Colon (tissue), 2 donors: Measurements from ENCODE around the gene SBK3.
"Not testable (repeated sequence)": the region's sequence is repeated elsewhere in the genome, so short reads cannot be mapped to it uniquely, and the experiment has no call there.

Experiments
- FAIRE-seq: peaks from 2 replicates; lab custom pipeline; 2012; peaks lifted over from hg19 to GRCh38; lab: Jason Lieb, UNC
- donor health status: control.
- donor health status: control.

SBK3 gene

DNA sequence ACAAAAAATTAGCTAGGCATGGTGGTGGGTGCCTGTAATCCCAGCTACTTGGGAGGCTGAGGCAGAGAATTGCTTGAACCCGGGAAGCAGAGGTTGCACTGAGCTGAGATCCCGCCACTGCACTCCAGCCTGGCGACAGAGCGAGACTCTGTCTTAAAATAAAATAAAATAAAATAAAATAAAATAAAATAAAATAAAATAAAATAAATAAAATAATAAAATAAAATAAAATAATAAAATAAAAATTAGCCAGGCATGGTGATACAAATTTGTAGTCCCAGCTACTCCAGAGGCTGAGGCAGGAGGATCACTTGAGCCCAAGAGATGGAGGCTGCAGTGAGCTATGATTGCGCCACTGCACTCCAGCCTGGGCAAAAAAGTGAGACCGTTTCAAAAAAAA lies 28.6 kb upstream of the SBK3 start:
- FAIRE-seq: not testable (repeated sequence)

DNA sequence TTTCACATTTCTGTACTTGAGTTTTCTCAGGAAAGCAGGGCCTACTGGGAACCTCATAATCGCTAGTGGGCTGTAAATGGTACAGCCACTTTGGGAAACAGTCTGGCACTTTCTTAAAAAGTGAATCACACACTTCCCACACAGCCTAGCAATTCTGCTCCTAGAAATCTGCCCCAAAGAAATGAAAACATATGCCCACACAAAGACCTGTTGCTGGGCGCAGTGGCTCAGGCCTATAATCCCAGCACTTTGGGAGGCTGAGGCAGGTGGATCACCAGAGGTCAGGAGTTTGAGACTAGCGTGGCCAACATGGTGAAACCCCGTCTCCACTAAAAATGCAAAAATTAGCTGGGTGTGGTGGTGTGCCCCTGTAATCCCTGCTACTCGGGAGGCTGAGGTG lies 24.1 kb upstream of the SBK3 start:
- FAIRE-seq: not testable (repeated sequence)

DNA sequence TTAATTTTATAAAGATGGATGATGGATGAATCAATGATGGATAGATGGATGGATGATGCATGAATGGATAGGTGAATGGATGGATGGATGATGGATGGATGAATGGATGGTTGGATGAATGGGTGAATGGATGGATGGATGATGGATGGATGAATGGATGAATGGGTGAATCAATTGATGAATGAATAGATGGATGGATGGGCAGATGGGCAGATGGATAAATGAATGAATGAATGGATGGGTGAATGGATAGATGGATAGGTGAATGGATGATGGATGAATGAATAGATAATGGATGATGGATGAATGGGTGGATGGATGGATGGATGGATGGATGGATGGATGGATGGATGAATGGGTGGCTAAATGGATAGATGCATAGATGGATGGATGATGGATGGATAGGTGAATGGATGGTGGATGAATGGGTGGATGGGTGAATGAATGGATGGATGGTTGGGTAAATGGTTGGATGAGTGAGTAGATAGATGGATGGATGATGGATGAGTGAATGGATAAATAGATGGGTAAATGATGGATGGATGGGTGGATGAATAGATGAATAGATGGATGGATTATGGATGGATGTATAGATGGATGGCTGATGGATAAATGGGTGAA lies 22.5 kb upstream of the SBK3 start:
- no peak for FAIRE-seq

DNA sequence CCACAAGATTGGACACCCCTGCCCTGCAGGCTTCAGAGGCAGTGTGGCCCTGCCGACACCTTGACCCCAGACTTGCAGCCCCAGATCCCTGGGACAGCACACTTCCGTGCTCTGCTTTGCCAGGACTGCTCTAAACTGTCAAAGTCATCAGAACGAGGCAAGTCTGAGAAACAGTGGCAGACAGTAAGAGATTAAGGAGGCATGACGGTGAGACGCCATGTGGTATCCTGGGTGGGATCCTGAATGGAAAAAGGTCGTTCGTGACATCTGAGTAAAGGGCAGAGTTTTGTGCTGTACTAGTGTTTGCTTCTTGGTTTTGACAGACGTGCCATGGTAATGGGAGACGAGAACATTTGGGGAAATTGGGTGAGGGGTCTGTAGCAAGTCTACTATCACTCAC lies 21.5 kb upstream of the SBK3 start:
- no peak for FAIRE-seq

DNA sequence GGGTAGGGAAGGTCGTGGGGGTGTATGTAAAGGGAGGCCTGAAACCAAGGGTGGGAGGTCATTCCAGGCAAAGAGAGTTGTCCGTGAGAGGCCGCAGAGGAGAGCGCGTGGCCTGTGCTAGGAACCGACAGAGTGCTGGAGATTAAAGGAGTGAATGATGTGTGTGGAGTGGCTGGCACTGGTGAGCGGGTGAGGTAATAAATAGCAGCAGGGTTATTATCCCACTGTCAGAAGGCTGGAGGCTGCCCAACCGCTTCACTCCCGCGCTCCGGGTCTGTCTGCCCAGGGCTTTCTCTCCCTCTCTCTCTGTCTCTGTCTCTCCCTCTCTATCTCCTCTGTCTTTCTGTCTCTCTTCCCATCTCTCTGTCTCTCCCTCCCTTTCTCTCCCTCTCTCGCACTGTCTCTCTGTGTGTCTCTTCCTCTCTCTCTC lies 17.9 kb upstream of the SBK3 start:
- FAIRE-seq: no peak

DNA sequence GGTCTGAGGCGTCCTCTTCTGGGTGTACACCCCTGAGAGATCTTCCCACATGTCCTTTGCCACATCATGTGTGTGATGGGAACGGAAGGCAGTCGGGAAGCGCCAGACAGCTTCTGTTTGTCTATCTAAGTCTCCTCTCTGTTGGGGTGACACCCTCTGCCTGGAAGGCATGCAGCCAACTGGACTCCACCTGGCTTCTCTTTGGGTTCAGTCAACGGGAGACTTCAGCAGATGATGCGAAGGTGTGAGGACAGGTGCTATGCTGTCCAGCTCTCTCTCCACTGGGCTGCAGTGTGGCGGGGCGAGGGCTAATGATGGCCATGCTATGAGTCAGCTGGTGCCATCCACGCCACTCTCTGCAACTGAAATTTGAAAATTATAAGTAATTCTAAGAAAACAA lies 14.3 kb upstream of the SBK3 start:
- no peak for FAIRE-seq

DNA sequence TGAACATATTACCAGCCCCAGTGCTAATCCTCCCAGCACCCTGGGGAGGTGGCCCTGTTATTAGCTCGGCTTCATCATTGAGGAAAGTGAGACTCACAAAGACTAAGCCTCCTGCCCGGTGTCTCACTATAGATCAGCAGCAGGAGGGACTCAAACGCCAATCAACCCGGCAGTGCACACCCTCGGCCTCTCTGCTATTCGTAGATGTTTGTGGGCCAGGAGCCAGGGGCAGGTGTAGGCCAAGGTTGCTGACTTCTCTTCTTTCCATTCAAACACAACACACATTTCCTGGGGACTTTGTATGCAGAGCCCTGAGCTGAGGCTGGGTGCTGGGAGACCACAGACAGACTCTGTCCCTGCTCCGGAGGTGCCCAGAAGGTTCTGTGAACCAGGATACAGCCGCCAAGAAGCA lies 9.4 kb upstream of the SBK3 start:
- no peak for FAIRE-seq

DNA sequence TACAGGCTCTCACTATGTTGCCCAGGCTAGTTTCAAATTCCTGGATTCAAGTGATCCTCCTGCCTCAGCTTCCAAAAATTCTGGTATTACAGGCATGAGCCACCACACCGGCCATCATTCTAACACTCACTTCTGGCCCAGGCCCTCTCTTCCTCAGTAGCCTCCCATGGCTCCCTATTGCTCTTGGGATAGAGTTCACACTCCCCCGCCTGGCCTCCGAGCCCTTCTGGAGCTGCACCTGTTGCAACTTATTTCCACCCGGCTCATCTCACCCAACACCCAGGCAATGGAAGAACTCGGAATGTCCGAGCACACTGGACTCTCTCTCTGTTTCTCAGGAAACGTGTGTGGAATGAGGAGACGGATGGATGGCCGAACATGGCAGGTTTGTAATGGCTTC lies 9.0 kb upstream of the SBK3 start:
- FAIRE-seq: no peak

DNA sequence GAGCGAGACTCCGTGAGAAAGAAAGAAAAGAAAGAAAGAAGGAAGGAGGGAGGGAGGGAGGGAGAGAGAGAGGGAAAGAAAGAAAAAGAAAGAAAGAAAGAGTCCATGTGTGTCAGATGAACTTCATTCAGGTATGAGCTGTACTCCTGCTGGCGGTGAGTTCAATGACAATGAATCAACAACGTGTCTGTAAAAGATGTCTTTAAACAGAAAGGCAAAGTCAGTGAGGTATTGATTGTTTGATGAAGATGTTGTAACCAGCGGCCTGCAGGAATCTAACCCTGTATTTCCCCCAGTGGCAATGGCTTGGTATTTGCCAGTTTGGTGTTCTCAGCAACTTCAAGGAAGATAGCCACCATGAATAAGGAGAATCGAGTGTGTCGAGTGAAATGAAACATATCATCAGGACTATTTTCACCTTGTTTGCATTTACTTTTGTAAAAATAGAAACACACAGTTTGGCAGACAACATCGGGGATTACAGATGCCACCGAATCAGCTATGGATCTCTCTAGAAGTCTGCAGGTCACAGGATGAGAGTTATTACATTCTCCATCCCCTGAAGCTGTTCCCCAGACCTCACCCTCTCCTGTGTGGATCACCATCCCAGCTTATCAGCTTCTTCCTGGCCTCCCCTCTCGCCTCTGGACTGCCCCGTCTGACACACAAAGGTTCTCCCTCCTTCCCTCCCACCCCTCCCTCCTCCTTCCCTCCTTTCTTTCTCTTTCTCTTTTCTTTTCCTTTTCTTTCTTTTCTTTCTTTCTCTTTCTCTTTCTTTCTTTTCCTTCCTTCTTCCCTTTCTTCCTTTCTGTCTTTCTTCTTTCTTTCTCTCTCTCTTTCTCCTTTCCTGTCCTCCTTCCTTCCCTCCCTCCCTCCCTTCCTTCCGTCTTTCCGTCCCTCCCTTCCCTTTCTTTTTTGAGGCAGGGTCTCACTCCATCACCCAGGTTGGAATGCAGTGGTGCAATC lies 8.2 kb upstream of the SBK3 start:
- no peak for FAIRE-seq

DNA sequence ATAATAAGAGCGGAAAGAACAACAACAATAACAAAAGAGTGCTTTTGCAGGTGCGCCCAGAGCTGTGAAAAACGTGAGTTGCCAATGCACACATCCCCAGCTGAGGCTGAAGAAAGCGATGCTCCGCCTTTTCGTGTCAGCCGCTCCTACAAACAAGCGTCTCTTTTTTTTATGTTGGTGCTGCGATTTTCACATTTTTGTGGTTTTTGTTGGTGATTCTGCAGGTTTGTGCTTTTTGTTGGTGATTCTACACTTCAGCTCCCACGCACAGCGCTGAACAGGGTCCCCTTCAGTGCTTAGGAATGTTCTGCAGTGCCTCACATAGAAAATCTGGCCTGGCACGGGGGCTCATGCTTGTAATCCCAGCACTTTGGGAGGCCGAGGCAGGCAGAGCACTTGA lies 7.3 kb upstream of the SBK3 start:
- FAIRE-seq: no peak

DNA sequence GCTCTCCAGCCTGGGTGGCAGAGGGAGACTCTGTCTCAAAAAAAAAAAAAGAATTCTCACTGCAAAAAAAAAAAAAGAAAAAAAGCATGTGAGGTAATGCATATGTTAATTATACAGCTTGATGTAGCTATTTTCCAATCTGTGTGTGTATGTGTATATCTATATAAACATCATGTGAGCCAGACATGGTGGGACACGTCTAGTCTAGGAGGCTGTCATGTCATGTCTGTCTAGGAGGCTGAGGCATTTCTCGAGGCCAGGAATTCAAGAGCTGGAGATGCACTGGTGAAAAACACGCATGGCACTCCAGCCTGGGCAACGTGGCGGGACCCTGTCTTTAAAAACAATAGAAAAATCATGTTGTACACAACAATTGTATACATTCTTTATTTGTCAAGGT lies 6.9 kb upstream of the SBK3 start:
- FAIRE-seq: no peak

DNA sequence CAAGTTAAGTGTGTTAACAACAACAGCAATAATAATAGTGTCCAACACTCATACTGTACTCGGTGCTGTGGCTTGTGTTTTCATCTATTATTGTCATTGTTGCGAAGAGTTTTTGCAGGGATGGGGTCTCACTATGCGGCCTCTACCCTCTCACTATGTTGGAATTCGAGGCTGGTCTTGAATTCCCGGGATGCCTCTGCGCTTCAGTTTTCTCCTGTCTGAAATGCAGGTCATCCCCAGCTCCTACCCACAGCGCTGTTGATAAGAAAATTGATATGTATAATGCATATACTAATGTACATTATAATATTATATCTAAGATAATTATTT lies 4.9 kb upstream of the SBK3 start:
- no peak for FAIRE-seq

DNA sequence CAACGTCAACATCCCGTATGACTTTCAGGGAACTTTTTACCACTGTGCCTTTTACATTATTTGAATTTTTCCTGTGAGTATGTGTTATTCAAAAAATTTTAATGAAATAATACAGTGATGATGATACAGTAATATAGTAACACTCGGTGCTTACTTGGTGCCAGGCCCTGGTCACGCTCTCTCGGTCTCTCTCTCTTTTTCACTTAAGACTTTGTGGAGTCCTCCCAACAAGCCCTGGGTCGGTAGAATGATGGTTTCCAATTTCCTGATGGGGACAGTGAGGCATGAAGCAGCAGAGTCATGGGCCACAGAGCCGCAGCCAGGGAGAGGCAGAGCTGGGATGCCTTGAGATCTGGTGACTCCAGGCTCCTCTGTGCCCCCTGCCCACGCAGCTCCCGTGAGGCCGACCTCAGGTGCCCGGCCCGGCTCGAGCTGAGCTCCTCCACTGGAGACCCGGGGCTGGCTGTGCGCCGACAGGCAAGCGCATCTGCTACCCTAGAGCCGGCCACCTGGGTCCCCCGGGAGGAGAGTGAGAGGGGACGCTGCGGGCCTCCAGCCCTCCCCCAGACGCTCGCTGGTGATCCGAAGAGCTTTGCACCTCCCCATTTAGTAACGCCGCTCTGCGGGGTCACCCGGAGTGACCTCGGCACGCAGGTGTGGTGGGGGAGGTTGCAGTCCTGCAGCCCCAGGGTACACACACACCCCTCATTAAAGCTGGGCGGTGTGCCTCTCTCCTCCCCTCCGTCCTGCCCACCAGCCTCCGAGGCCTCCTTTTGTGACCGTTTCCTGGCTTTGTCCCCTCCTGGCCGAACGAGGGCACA lies 4.4 kb upstream of the SBK3 start:
- FAIRE-seq: no peak

DNA sequence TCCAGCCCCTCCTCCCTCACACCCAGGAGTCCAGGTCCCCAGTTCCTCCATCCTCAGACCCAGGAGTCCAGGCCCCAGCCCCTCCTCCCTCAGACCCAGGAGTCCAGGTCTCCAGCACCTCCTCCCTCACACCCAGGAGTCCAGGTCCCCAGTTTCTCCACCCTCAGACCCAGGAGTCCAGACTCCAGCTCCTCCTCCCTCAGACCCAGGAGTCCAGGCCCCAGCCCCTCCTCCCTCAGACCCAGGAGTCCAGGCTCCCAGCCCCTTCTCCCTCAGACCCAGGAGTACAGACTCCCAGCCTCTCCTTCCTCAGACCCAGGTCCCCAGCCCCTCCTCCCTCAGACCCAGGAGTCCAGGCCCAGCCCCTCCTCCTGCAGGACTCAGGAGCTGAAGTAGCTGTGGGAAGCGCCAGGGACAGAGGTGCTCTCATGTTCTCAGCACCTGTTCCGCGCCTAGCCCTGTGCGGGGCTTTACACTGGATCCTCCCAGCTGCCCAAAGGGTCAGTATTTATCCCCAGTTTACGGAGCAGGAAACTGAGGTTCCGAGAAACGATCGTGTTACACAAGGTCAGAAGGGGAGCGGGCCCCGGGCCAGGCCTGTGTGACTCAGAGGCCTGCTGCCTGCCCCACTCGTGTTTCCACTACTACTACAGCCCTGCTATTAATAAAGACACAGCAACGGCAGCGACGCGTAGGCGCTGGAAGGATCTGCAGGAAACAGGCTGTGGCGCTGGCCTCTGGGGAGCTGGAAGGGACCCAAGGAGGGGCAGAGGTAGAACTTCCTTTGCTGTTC lies 1.7 kb upstream of the SBK3 start:
- no peak for FAIRE-seq

DNA sequence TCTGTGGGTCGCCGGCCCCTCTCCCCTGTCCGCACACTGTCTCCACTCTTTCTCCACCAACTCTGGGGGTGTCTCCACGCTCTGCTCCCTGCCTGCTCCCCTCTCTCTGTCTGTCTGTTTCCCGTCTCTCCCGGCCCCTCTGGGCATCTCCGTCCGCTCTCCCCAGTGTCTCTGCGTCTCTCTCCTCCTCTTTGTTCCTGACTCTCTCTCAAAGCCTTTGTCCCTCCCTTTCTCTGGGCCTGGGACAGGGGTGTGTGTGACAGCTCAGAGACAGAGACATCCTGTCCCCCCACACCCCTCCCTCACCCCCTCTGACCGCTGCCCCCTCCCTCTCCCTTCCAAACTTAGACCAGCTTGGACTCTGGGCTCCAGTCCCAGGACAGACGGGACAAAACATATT lies 668 bp upstream of the SBK3 start:
- FAIRE-seq: no peak

DNA sequence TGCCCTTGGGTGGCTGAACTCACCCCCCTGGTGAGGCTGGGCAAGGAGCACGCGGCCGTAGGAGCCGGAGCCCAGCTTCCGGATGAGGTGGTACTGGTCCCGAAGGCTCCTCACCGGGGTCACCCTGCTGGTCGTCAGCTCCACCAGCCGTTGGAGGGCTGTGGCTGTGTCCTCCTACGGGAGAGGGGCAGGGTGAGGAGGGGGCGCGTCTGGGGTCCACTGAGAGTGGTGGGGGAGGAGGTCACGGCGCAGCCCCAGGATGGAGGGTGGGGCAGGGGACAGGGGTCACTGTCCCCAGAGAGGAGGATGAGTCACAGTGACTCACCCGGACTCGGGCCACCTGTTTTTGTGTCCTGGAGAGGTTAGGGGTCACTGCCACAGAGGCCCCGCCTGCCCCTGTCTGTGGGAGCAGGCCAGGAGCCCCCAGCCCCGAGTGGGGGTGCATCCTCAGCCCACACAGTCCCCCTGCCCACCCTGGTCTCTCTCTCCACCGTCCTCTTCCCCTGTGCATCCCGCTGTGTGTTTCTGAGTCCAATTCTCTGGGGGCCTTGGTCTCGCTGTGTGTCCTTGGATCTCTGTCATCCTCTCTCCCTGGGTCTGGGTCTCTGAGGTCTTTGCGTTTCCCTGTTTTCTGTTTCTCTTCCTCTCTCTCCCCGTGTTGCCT lies 435 bp downstream of the SBK3 start:
- FAIRE-seq: no peak

DNA sequence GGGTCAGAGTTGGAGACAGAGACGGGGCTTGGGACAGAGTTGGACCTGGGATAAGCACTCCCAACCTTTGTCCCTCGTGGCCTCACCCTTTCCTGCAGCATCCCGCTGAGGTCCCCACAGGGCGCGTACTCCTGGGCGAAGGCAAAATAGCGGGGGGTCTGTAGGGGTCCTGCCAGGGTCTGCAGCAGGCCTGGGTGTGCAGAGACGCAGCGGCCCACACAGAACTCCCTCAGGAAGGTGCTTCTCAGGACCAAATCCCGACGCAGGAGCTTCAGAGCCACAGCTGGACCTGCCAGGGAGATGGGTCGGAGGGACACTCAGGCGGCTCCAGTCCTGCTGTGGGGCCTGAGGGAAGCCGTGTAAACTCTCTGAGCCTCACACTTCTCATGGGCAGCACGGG lies 1.3 kb downstream of the SBK3 start:
- FAIRE-seq: no peak

DNA sequence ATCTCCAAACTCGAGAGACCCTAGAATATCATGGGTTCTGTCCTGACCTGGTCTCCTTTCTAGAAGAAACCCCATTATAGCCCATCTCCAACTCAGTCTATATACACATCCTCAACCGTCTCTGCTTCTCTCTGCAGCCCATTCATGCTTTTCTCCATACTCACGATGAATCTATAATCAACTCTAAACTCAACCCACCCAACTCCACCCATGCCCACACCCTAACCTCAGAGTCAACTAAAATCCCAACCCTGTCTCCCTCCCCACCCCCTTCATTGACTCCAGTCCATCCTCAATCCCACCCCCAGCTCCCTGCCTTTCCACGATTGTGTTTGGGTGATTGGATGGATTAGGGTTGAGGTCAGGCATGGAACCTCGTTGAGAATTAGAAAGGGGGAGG lies 1.8 kb downstream of the SBK3 start:
- no peak for FAIRE-seq

DNA sequence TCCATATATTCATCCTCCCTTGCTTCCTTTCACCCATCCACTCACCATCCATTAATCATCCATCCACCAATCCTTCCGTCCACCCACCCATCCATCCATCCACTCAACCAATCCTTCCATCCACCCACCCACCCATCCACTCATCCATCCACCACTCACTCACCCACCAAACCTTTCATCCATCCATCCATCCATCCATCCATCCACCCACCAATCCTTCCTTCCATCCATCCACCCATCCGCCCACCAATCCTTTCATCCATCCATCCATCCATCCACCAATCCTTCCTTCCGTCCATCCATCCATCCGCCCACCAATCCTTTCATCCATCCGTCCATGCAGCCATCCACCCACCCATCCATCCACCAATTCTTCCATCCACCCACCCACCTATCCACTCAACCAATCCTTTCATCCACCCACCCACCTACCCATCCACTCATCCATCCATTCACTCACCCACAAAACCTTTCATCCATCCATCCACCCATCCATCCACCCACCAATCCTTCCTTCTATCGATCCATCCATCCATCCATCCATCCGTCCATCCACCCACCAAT lies 3.0 kb downstream of the SBK3 start:
- FAIRE-seq: no peak

DNA sequence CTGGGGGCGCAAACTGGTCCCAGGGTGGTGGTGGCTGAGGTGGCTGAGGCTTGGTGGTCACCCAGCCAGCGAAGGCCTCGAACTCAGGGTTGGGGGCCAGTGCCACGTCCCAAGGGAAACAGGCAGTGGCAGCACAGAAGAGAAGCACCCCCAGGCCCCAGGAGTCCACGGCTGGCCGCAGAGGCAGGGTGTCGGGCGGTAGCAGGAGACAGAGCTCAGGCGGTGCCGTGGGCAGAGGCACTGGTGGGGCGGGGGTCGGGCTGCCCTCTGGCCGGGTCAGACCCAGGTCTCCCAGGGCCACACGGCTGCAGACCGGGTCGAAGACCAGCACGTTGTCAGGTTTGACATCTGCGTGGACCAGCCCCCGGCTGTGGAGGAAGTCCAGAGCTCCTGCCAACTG lies 4.3 kb downstream of the SBK3 start:
- FAIRE-seq: no peak

DNA sequence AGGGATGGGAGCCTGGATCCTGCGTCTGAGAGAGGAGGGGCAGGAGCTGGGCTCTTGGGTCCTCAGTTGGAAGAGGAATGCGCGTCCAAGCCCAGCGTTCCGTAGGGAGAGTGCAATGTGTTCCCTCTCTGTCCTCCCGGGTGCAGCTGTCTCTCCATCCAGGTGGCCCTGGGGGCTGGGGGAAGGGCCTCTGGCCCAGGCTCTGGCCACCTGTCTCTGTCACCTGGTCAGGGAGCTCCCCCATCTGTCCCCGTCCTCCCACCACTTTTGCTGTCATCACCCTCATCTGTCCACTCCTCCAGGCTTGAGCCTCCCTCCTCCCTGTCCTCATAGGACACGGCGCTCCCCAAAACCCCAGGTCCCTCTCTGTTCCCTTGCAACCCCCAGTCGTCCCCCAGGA lies 4.7 kb downstream of the SBK3 start:
- FAIRE-seq: no peak
